ENCODE measurements around the gene THSD7A.

Gene THSD7A

DNA sequence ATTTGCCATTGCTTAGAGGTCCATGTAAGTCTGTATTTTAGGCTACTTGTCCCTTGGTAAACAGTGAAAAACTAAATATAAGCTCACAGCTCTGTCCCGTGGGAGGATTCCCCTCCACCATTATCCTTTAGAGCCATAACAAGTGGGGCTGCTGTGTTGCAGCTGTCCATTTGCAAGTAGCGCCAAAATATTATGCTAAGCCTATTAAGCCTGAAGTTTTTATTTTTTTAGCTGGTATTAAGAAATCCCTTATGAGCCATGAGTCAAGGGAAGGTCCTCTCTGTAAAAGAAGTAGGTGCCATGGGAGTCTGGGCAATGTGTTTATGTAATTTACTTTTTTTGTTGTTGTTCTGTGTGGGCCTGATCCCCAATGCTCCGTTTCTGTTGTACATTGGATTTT, 183.9 kb downstream of the THSD7A start:
- CTCF ChIA-PET = no interaction called here
- H3K4me3 ChIP-seq (ENCODE audit: low read depth, low read length) = no peak overlapping the region
- POLR2A ChIA-PET = no interaction called here
- DNase-seq (ENCODE audit: low read depth, low spot score) = no peak
- TF ChIP-seq, protein P1, sequence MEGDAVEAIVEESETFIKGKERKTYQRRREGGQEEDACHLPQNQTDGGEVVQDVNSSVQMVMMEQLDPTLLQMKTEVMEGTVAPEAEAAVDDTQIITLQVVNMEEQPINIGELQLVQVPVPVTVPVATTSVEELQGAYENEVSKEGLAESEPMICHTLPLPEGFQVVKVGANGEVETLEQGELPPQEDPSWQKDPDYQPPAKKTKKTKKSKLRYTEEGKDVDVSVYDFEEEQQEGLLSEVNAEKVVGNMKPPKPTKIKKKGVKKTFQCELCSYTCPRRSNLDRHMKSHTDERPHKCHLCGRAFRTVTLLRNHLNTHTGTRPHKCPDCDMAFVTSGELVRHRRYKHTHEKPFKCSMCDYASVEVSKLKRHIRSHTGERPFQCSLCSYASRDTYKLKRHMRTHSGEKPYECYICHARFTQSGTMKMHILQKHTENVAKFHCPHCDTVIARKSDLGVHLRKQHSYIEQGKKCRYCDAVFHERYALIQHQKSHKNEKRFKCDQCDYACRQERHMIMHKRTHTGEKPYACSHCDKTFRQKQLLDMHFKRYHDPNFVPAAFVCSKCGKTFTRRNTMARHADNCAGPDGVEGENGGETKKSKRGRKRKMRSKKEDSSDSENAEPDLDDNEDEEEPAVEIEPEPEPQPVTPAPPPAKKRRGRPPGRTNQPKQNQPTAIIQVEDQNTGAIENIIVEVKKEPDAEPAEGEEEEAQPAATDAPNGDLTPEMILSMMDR (IDR thresholded peaks at IDR 0.05; ENCODE audit: insufficient read depth, low read length, missing control alignments) = no peak

DNA sequence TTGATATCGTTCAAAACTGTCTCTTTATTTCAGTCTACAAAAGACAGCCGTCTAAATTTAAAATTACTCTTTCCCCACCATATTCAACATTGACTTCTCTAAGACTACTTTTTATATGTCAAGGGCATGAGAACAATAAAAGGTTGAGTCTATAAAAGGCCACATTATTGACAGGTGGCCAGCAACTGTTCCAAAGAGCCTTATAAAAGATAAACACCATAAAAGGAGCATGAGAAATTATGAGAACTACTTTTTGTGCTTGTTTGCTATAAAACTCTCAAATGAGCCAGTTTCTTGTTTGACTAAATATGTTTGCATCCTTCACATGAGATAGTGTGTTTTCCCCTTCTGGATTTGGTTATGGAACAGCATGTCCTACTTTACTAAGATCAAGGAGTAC, 189.2 kb downstream of the THSD7A start:
- no peak for DNase-seq (ENCODE audit: low read depth, low spot score)
- CTCF ChIA-PET = no interaction called here
- POLR2A ChIA-PET = no interaction called here
- TF ChIP-seq, protein P1 (IDR thresholded peaks at IDR 0.05; ENCODE audit: insufficient read depth, low read length, missing control alignments) = no peak
- H3K4me3 ChIP-seq (ENCODE audit: low read depth, low read length) = no peak overlapping the region

DNA sequence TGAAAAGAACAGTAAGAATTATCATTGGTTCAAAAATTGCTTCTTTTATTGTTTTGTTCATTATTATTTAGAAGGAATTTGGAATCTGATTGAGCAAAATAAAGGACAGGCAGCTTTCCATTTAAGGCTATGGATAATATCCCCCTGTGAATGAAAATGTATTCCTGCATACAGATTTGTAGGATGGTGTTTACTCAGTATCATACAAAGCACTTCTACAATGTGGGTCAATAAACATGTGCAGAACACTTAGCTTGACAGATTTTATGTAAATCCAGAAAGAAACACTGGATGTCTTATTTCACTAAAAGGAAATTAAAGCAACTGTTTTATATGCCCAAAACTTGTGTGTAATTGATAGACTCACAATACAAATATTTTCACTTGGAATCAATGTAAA, 189.7 kb downstream of the THSD7A start:
- TF ChIP-seq, protein P1 (IDR thresholded peaks at IDR 0.05; ENCODE audit: insufficient read depth, low read length, missing control alignments) = no peak
- H3K4me3 ChIP-seq (ENCODE audit: low read depth, low read length) = no peak overlapping the region
- no peak for DNase-seq (ENCODE audit: low read depth, low spot score)
- POLR2A ChIA-PET = no interaction called here
- CTCF ChIA-PET = no interaction called here

DNA sequence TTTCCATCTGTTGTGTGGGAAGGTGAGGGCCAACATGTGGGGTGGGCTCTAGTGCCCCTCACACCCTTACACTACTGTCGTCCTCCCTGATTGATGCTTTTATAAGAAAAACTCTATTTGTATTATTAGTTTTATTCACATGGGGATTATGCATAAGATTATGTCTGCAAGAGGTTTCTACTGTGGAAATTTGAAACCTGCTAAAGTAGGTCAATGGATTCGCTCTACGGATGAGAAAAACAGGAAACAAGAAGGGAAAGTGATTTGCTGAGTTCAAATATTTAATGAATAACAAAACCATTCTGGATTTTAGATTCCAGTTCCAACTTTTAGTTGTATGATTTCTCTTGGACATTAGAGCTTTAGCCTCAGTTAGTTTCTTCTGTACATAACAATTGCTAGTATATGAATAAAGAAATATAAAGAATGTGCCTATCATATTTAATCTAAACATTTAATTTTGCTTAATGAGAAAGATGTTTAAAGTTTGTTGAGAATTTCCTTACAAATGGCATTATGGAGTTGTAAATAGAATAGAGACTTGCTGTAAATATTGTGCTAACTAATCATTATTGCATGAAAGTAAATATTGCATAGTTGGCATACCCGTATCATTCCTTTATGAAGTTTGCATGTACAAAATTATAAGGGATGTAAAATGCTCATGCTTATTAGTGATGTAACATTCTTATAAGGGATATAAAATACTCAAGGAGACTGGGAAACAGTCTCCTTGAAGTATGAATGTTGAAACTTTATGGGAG, 193.8 kb downstream of the THSD7A start:
- DNase-seq (ENCODE audit: low read depth, low spot score) = no peak
- TF ChIP-seq, protein P1 (IDR thresholded peaks at IDR 0.05; ENCODE audit: insufficient read depth, low read length, missing control alignments) = no peak
- H3K4me3 ChIP-seq (ENCODE audit: low read depth, low read length) = no peak overlapping the region
- ChIA-PET POLR2A (no interaction called here), CTCF (no interaction called here)

DNA sequence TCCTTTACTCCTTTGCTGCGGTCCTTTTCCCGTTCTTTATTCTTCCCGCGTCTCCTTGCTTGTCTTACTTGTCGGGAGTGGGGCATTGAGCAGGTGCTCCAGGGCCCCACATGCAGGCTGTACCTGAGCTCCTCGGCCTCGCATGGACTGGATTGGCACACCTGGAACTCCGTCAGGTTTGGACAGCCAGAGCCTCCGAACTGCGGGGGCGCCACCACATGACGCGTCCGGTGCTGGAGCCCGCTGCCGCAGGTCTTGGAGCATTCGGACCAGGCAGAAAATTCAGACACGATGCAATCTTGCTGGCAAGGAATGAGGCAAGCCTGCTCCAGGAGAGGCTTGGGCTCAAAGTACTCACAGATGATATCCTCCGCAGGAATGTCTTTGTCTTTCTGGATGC, 195.7 kb downstream of the THSD7A start:
- no peak overlapping the region for H3K4me3 ChIP-seq (ENCODE audit: low read depth, low read length)
- CTCF ChIA-PET = no interaction called here
- POLR2A ChIA-PET = no interaction called here
- TF ChIP-seq, protein P1 (IDR thresholded peaks at IDR 0.05; ENCODE audit: insufficient read depth, low read length, missing control alignments) = no peak
- DNase-seq (ENCODE audit: low read depth, low spot score) = no peak

DNA sequence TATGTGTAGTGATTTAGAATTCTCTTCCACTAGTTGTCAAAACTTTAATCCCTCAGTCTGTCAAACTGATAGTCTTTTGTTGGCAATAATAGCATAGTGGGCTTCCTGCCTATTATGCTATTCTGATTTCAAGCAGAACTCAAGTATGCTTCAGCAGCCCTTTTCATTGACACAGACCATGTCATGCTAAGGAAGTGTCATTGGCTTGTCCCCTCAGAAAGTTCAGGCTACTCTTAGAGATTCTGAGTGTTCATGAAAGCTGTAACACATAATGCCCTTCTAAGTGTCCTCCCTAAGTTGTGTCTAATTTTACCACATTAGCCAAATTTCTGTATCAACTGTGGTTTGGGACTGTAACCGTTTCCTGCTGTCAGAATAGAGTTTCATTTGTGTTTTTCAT, 198.7 kb downstream of the THSD7A start:
- no peak overlapping the region for H3K4me3 ChIP-seq (ENCODE audit: low read depth, low read length)
- no peak for DNase-seq (ENCODE audit: low read depth, low spot score)
- CTCF ChIA-PET = no interaction called here
- TF ChIP-seq, protein P1 (IDR thresholded peaks at IDR 0.05; ENCODE audit: insufficient read depth, low read length, missing control alignments) = no peak
- POLR2A ChIA-PET = no interaction called here
